ENCODE data around the gene ADISSP. TPM values are rescaled to one million over a fixed set of nuclear protein-coding genes. Genes with fewer than 3 reads are reported as not detected.

ADISSP gene
- total and polyA plus RNA-seq, 9 of the 15 experiments (the other 6 are each of a cell fraction or from before 2014, with no cell fraction given), result 1.4 to 70.6 (median 23.4) TPM

GRCh38 chr20:3744806-3745685 is 22.5 kb downstream of the ADISSP start (continued):
- TF ChIP-seq USF2 (CRISPR knock-in tag; IDR thresholded peaks at IDR 0.05) (0 out of 2 replicates have a peak, but pooled peaks have one; percentile 17), CTCF (IDR thresholded peaks at IDR 0.05 in 2 of 3, conservative IDR thresholded peaks at IDR 0.05 in 1 of 3; ENCODE audit: insufficient read depth in 2 of 3, low read depth in 1 of 3, low read length in 3 of 3) (peak in 2 of 3 experiments; percentile 7 to 28; a peak in 2 of 6 replicates), TFAP4 (CRISPR knock-in tag; IDR thresholded peaks at IDR 0.05; ENCODE audit: borderline replicate concordance) (peak; percentile 57; the same call in 1 of the 2 replicates), POLR2A (conservative IDR thresholded peaks at IDR 0.05) (peak; percentile 52), DDX20 (tag; IDR thresholded peaks at IDR 0.05; ENCODE audit: low read depth) (no peak), EGR1 (conservative IDR thresholded peaks at IDR 0.05) (0 out of 2 replicates have a peak, but pooled peaks have one; percentile 21), TBL1XR1 (IDR thresholded peaks at IDR 0.05; ENCODE audit: low read length in 2 of 2) (no peak), POLR2G (IDR thresholded peaks at IDR 0.05; ENCODE audit: low read depth, low read length) (peak; percentile 74), MYC (IDR thresholded peaks at IDR 0.05; ENCODE audit: low read depth, low read length) (peak; percentile 60; the same call in 1 of the 2 replicates), MYC (CRISPR knock-in tag; IDR thresholded peaks at IDR 0.05; ENCODE audit: borderline replicate concordance, low read depth) (no peak), SP1 (CRISPR knock-in tag; IDR thresholded peaks at IDR 0.05) (peak; percentile 66; the same call in 1 of the 2 replicates), ZNF445 (CRISPR knock-in tag; IDR thresholded peaks at IDR 0.05; ENCODE audit: low read depth) (no peak), SMARCA4 (IDR thresholded peaks at IDR 0.05) (peak; percentile 66; the same call in 1 of the 2 replicates), CTBP1 (IDR thresholded peaks at IDR 0.05; ENCODE audit: borderline replicate concordance) (0 out of 2 replicates have a peak, but pooled peaks have one; percentile 32), TBP (optimal IDR thresholded peaks at IDR 0.05; ENCODE audit: low read depth, low read length) (peak; percentile 41), POLR3G (IDR thresholded peaks at IDR 0.05; ENCODE audit: extremely low read depth, insufficient read length, insufficient replicate concordance) (no peak), SOX6 (IDR thresholded peaks at IDR 0.05) (no peak), ZFP1 (CRISPR knock-in tag; IDR thresholded peaks at IDR 0.05) (no peak), PHF8 (IDR thresholded peaks at IDR 0.05; ENCODE audit: borderline replicate concordance, low read length) (peak; percentile 62; the same call in 1 of the 2 replicates)
- TF ChIP-seq, protein P1, sequence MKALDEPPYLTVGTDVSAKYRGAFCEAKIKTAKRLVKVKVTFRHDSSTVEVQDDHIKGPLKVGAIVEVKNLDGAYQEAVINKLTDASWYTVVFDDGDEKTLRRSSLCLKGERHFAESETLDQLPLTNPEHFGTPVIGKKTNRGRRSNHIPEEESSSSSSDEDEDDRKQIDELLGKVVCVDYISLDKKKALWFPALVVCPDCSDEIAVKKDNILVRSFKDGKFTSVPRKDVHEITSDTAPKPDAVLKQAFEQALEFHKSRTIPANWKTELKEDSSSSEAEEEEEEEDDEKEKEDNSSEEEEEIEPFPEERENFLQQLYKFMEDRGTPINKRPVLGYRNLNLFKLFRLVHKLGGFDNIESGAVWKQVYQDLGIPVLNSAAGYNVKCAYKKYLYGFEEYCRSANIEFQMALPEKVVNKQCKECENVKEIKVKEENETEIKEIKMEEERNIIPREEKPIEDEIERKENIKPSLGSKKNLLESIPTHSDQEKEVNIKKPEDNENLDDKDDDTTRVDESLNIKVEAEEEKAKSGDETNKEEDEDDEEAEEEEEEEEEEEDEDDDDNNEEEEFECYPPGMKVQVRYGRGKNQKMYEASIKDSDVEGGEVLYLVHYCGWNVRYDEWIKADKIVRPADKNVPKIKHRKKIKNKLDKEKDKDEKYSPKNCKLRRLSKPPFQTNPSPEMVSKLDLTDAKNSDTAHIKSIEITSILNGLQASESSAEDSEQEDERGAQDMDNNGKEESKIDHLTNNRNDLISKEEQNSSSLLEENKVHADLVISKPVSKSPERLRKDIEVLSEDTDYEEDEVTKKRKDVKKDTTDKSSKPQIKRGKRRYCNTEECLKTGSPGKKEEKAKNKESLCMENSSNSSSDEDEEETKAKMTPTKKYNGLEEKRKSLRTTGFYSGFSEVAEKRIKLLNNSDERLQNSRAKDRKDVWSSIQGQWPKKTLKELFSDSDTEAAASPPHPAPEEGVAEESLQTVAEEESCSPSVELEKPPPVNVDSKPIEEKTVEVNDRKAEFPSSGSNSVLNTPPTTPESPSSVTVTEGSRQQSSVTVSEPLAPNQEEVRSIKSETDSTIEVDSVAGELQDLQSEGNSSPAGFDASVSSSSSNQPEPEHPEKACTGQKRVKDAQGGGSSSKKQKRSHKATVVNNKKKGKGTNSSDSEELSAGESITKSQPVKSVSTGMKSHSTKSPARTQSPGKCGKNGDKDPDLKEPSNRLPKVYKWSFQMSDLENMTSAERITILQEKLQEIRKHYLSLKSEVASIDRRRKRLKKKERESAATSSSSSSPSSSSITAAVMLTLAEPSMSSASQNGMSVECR (CRISPR knock-in tag; IDR thresholded peaks at IDR 0.05), result peak; percentile 42; the same call in 1 of the 2 replicates

Measured in K562 (cell line).